C4-2B (cell line): Measurements from ENCODE around the gene HSPG2.

Source experiments
- CTCF ChIP-seq: fragments of 450-650 bp; conservative IDR thresholded peaks from 2 replicates; pipeline ENCODE4 v1.5.1; 2017; ENCODE audit warnings: mild to moderate bottlenecking
- ZFX ChIP-seq: fragments of 450-650 bp; IDR thresholded peaks from 2 replicates; pipeline ENCODE4 v1.6.1; 2017

GRCh38 chr1:21950734-21951133 is 13.6 kb upstream of the HSPG2 start:
- TF ChIP-seq CTCF (no peak), ZFX (no peak)
